ENCODE measurements around the gene FGFR4.

The FGFR4 gene

DNA sequence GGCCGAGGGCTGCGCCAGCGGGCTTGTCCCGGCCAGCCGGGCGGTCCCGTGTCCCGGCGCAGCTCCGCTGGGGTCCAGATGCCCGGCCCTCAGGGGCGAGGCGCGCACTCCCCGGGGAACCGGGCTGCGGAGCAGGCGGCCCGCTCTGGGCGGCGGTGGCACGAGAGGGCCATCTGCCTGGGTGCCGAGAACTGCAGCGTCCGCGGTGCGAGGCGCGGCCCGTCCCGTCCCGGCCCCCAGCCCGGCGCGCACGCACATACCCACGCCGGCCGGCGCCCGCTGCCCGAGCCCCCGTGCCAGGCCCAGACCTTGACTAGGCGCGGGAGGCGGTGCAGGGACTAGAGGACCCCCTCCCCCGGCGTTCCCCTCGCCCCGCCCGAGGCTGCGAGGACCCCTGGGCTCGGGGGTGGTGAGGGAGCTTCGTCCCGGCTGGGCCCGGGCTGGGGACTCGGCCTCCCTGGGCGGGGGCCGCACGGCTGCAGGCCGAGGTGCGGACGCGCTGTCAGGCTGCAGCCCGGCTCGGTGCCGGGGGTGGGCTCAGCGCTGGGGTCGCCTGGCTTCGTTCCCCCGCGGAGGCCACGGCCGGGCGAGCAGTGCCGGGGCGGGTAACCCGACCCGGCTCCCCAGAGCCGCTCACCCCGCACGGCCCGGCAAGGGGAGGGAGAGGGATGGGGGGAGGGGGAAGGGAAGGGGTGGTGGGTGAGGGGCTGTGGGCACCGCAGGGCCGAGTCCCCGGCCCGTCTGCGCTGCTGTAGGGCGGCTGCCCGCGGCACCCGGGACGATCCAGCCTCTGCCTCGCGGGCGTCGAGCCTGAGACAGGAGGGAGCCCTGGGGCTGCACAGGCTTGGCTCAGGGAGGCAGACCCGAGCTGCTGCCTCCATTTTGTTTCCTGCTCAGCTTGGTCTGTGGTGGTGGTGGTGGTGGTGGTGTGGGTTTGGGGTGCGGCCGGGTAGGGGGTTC is 45.7 kb downstream of the FGFR4 start:
- DNase-seq = peak; percentile 78

DNA sequence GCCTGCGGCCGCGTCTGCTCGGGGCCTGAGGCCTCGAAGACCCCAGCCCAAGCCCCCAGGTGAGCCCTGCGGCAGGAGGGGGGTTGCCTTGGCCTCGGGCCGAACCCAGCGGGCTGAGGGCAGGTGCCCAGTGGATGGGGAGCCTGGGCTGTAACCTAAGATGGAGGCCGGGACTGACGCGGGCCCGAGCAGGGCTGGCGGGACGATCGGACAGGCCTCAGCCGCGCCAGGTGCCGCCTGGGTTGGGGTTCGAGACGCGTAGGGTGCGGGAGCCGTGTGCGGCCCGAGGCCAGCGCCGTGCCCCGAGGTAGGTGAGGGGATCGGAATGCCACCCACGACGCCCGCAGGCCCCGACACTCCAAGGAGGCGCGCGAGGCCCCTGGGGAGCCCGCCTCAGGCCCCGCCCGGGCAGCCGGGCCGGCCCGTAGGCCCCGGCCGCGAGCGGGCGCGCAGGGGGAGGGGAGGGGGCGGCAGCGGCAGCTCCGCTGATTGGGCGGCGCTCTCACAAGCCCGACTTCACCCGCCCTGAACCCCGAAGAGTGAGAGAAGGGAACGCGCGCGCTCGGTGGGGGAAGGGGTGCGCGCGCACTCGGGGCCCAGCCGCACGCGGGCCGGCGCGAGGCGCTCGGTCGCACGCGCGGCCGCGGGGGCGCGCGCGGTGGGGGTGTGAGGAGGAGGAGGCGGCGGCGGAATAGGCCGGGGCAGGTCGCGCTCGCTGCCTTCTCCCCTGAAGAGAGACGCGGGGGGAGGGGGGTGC is 46.6 kb downstream of the FGFR4 start, which contains the start of gene NSD1:
Gene NSD1, plus strand, starts transcription at position 678 of the 757 bp plus-strand sequence. CDS start 1,331 bp downstream, outside the sequence.
- peak; percentile 96 for DNase-seq

DNA sequence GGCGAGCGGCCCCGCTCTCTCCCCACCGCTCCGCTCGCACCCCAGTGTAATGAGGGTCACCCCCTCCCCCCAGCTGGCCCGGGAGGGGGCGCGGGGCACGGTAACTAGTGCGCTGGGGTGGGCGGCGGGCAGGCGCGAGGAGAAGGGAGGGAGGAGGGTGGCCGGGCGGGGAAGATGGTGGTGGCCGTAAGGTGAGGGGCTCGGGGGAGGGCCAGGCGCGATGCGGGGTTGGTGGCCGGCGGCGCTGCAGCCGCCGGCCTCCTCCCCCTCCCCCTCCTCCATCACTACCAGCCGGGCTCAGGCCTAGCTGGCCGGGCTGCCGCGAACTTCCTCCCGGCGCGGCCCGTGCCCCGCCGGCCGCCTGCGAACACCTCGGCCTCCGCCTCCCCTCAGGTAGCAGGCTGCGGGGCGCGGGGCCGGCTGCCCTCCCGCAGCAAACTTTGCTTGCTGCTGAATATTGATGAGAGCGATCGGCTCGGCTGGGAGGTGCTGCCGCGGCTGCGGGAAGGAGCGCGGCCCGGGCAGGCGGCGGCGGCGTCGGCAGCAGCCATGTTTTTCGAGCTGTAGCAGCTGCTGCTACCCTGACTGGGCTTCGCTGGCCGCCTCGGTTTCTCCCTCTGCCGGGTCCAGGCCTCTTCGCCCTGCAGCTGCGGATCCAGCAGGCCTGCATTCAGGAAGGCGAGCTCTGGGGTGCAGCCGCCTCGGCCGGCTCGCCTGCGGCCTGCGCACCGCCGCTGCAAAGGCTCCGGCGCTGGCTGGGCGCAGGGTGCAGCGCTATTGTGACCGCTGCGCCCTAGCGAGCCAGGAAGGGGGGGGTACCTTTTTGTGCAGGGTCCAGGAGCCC is 47.4 kb downstream of the FGFR4 start:
- DNase-seq = peak; percentile 83

DNA sequence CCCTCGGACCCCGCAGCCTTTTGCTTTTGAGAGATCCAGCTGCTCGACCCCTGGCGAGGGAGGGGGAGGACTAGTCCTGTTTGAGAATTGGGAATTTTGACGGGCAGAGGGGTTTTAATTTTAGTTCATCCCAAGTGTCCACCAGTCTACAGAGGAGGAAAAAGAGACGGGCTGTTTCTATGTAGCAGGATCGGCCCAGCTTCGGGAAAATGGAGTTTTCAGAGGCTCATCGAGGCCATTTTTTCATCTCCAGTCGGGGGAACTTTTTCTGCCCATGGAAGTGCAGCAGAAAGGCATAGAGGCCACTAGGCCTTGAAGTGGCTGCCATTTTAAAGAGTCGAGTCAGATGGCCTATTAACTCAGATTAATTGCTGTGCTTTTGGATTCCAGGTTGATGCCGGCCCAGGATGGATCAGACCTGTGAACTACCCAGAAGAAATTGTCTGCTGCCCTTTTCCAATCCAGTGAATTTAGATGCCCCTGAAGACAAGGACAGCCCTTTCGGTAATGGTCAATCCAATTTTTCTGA is 48.0 kb downstream of the FGFR4 start:
- DNase-seq = peak; percentile 61

- peak; percentile 14 for DNase-seq
Observed at GRCh38 chr5:177140312-177140711, 53.6 kb downstream of the FGFR4 start.

DNA sequence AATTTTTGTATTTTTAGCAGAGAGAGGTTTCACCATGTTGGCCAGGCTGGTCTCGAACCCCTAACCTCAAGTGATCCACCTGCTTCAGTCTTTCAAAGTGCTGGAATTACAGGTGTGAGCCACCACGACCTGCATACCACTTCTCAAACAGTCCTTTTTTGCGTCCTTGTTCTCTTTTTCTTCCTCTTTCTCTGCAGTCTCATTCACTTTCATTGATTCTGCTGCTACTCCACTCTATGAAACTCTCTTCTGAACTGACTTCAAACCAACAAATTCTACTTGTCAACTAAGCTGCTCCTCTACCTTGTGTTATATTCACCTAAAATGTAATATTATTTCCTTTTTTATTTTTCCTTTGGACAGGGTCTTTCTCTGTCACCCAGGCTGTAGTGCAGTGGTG is 54.8 kb downstream of the FGFR4 start:
- DNase-seq = peak; percentile 33

DNA sequence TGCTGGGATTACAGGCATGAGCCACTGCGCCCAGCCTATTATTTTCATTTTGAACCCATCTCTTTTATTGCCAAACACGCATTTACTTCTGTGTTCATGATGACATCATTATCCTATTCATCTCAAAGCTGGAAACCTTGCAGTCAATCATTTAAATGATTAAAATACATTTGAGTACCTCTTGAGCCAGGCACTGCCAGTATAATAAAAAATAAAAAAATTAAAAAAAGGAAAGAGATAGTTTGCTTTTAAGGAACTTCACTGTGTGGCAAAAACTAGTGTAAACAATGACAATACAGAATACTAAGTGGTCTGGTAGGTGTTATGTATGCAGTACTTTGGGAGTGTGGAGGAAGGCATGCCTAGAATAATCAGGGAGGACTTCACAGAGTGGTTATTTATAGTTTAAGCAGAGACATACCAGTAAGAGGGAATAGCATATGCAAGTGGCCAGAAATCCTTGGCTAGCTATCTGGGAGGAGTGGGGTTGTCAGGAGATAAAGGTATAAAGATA is 55.4 kb downstream of the FGFR4 start:
- no peak for DNase-seq

- DNase-seq = no peak
Observed at GRCh38 chr5:177142778-177143177, 56.1 kb downstream of the FGFR4 start.

GRCh38 chr5:177146891-177147638 is 60.4 kb downstream of the FGFR4 start:
- DNase-seq = peak; percentile 41

All from activated effector memory CD4-positive, alpha-beta T cell treated with anti-CD3 and anti-CD28 coated beads, Interleukin-2, amount 50 U/mL, for 16 hours (primary cell).